ENCODE measurements around the gene LRRC26.

Gene LRRC26

GRCh38 chr9:137176302-137177182 is 6.7 kb upstream of the LRRC26 start:
- no peak for DNase-seq (ENCODE audit: low read depth)
- H3K4me3 ChIP-seq (ENCODE audit: low read depth, low read length) = no peak overlapping the region
- TF ChIP-seq CTCF (IDR thresholded peaks at IDR 0.05; ENCODE audit: control insufficient read depth, extremely low read depth, insufficient read depth) = peak; percentile 76

GRCh38 chr9:137175345-137175961 is 5.6 kb upstream of the LRRC26 start:
- TF ChIP-seq CTCF (IDR thresholded peaks at IDR 0.05; ENCODE audit: control insufficient read depth, extremely low read depth, insufficient read depth) = no peak
- no peak overlapping the region for H3K4me3 ChIP-seq (ENCODE audit: low read depth, low read length)
- DNase-seq (ENCODE audit: low read depth) = no peak

- H3K4me3 ChIP-seq (ENCODE audit: low read depth, low read length) = no peak overlapping the region
- no peak for DNase-seq (ENCODE audit: low read depth)
- TF ChIP-seq CTCF (IDR thresholded peaks at IDR 0.05; ENCODE audit: control insufficient read depth, extremely low read depth, insufficient read depth) = no peak
Observed at GRCh38 chr9:137174722-137175293, 5.0 kb upstream of the LRRC26 start.

GRCh38 chr9:137173796-137174664 is 4.2 kb upstream of the LRRC26 start:
- DNase-seq (ENCODE audit: low read depth) = no peak
- no peak for TF ChIP-seq CTCF (IDR thresholded peaks at IDR 0.05; ENCODE audit: control insufficient read depth, extremely low read depth, insufficient read depth)
- H3K4me3 ChIP-seq (ENCODE audit: low read depth, low read length) = peak overlapping the region; percentile 36

GRCh38 chr9:137172901-137173795 is 3.3 kb upstream of the LRRC26 start:
- no peak for TF ChIP-seq CTCF (IDR thresholded peaks at IDR 0.05; ENCODE audit: control insufficient read depth, extremely low read depth, insufficient read depth)
- peak; percentile 95 for DNase-seq (ENCODE audit: low read depth)

More at GRCh38 chr9:137172901-137173795, 3.3 kb upstream of the LRRC26 start:
- H3K4me3 ChIP-seq (ENCODE audit: low read depth, low read length) = peak overlapping the region; percentile 36

Data from LNCaP clone FGC (cell line).